T-cell (primary cell): ENCODE results near the gene DOC2A. TPM values are rescaled to one million over a fixed set of nuclear protein-coding genes. Genes with fewer than 3 reads are reported as not detected.

Experiments
- ATAC-seq, 4 experiments: fragments of 200-7000 bp in 3 of 4; fragments of 150-1000 bp in 1 of 4; cut with Tn5 transposase; replicated peaks in 1 of 4; 1 replicate in 3 of 4; 2 replicates in 1 of 4; pipeline ENCODE4 v1.10.0; 2021; ENCODE audit warnings: moderate library complexity in 3 of 4, mild to moderate bottlenecking in 2 of 4, moderate number of reproducible peaks in 1 of 4
- CTCF ChIA-PET, 2 donors: fragments of 300-600 bp; sonication (Branson Sonifier 250); formaldehyde crosslinking; loops; one replicate each; lab custom pipeline; 2022; ENCODE audit warnings: antibody characterized with exemption in 2 of 2; lab: Charles Lee
- POLR2A ChIA-PET, 2 donors: fragments of 300-600 bp; sonication (Branson Sonifier 250); formaldehyde crosslinking; loops; one replicate each; lab custom pipeline; 2022; ENCODE audit warnings: antibody characterized with exemption in 2 of 2; lab: Charles Lee
- DNase-seq, 35 experiments: peaks; one replicate each; pipeline versions ENCODE4 v3.0.0 to v3.0.0-alpha.2; 2013 to 2023
- H3K27ac ChIP-seq: one replicate; pipeline ENCODE4 v1.5.1; 2013; ENCODE audit warnings: low read length
- H3K27me3 ChIP-seq, 2 experiments: replicated peaks in 1 of 2; 1 replicate in 1 of 2; 2 replicates in 1 of 2; pipeline versions ENCODE4 v1.6.1 to v1.7.0; 2013; ENCODE audit warnings: low read length in 1 of 2, mixed read lengths in 1 of 2; ENCODE audit not compliant: control insufficient read depth in 2 of 2, insufficient read depth in 2 of 2; ENCODE audit errors: extremely low read depth in 1 of 2
- H3K36me3 ChIP-seq, 2 donors: 1 replicate in 1 of 2; 2 replicates in 1 of 2; pipeline versions ENCODE4 v1.6.1 to v1.7.0; 2013; ENCODE audit warnings: low read length in 1 of 2; ENCODE audit not compliant: control insufficient read depth in 2 of 2, insufficient read depth in 1 of 2; ENCODE audit errors: extremely low read depth in 1 of 2
- H3K4me1 ChIP-seq, 2 experiments: 1 replicate in 1 of 2; 2 replicates in 1 of 2; pipeline versions ENCODE4 v1.6.1 to v1.7.0; 2013; ENCODE audit warnings: low read length in 2 of 2, mixed read lengths in 1 of 2; ENCODE audit not compliant: insufficient read depth in 2 of 2, control insufficient read depth in 1 of 2; ENCODE audit errors: extremely low read depth in 1 of 2
- H3K4me3 ChIP-seq, 2 donors: 1 replicate in 1 of 2; 2 replicates in 1 of 2; pipeline versions ENCODE4 v1.5.1 to v1.7.0; 2013; ENCODE audit warnings: mild to moderate bottlenecking in 2 of 2, low read length in 1 of 2, moderate library complexity in 1 of 2; ENCODE audit not compliant: control insufficient read depth in 1 of 2; ENCODE audit errors: extremely low read depth in 1 of 2
- H3K9me3 ChIP-seq: 2 replicates; pipeline ENCODE4 v1.7.0; 2013
- H3K27ac Mint-ChIP-seq, 2 donors: one replicate each; pipeline ENCODE4 v1.8.0; 2020 to 2021; ENCODE audit warnings: mild to moderate bottlenecking in 2 of 2, mixed read lengths in 2 of 2
- H3K27me3 Mint-ChIP-seq, 2 donors: one replicate each; pipeline ENCODE4 v1.8.0; 2021 to 2022; ENCODE audit warnings: mixed read lengths in 2 of 2
- H3K36me3 Mint-ChIP-seq: one replicate; pipeline ENCODE4 v1.8.0; 2021; ENCODE audit warnings: mixed read lengths
- H3K4me1 Mint-ChIP-seq, 3 donors: one replicate each; pipeline ENCODE4 v1.8.0; 2020 to 2022; ENCODE audit warnings: mixed read lengths in 3 of 3, mild to moderate bottlenecking in 1 of 3
- H3K4me3 Mint-ChIP-seq, 3 donors: one replicate each; pipeline ENCODE4 v1.8.0; 2020 to 2022; ENCODE audit warnings: mild to moderate bottlenecking in 3 of 3, mixed read lengths in 3 of 3, moderate library complexity in 3 of 3
- H3K9me3 Mint-ChIP-seq, 3 donors: one replicate each; pipeline ENCODE4 v1.8.0; 2020 to 2022; ENCODE audit warnings: mixed read lengths in 3 of 3
- WGBS: methylation state at CpG from one replicate; pipeline ENCODE4 v1.1.5; 2013; ENCODE audit warnings: missing lambda C conversion rate; ENCODE audit not compliant: insufficient coverage; 5-methylcytosine and 5-hydroxymethylcytosine counted together
- total RNA-seq, 35 experiments: library from RNA in 6 of 35; stranded (reverse) in 6 of 35; fragments of 120-200 nt in 1 of 35; gene quantifications; one replicate each; pipeline versions ENCODE4 v1.2.1 to v1.2.4 and lab custom pipeline; 2013 to 2026

DOC2A gene
- total RNA-seq, 5 donors from 2014 or later (not counting 1 experiment from before 2014, with no cell fraction given): 0.15 to 0.38 (median 0.26) TPM; not detected in 1

- H3K4me3 ChIP-seq: no peak overlapping the region
- peaks cover 0 to 14% of the 10 kb centered on the region in 2 experiments for H3K4me1 ChIP-seq
- Mint-ChIP-seq H3K27me3 (peaks cover 0 to 13% of the 10 kb centered on the region in 2 donors), H3K4me1 (peaks cover 4 to 8% (median 5%) of the 10 kb centered on the region in 3 donors), H3K9me3 (no peaks in the 10 kb centered on the region), H3K27ac (no peak overlapping the region), H3K36me3 (peaks cover 7% of the 10 kb centered on the region), H3K4me3 (no peak overlapping the region)
- ChIA-PET POLR2A (no interaction called here), CTCF (interaction anchor here in 1 of 2 donors (0.7 kb wide), 1 partner anchor 1213 kb away, joined by 6 read pairs; no protein-coding TSS in a partner anchor)
- WGBS: no CpG with 5 or more reads among the region's 11 CpGs
- H3K27me3 ChIP-seq: peaks cover 0 to 20% of the 10 kb centered on the region in 2 experiments
- ATAC-seq (peak in 2 of 4 experiments; percentile 6 to 43), DNase-seq (no peak)
- H3K9me3 ChIP-seq: no peaks in the 10 kb centered on the region
- H3K27ac ChIP-seq: no peak overlapping the region
- H3K36me3 ChIP-seq: peaks cover 7 to 26% of the 10 kb centered on the region in 2 donors
Observed at GRCh38 chr16:30004811-30005242, 6.0 kb downstream of the DOC2A start.

GRCh38 chr16:30004424-30004776, 6.4 kb downstream of the DOC2A start:
- Histone ChIP-seq H3K4me3 (no peak overlapping the region), H3K4me1 (peaks cover 0 to 13% of the 10 kb centered on the region in 2 experiments), H3K27ac (no peak overlapping the region), H3K27me3 (peaks cover 0 to 16% of the 10 kb centered on the region in 2 experiments), H3K36me3 (peaks cover 7 to 31% of the 10 kb centered on the region in 2 donors), H3K9me3 (no peaks in the 10 kb centered on the region)
- 91% methylated on average over 15 of the region's 19 CpGs for WGBS
- DNase-seq: no peak
- H3K4me1 Mint-ChIP-seq: peaks cover 6 to 13% (median 7%) of the 10 kb centered on the region in 3 donors
- no peaks in the 10 kb centered on the region for H3K9me3 Mint-ChIP-seq
- H3K27ac Mint-ChIP-seq: no peak overlapping the region
- H3K4me3 Mint-ChIP-seq: no peak overlapping the region
- no peak for ATAC-seq
- peaks cover 0 to 10% of the 10 kb centered on the region in 2 donors for H3K27me3 Mint-ChIP-seq
- H3K36me3 Mint-ChIP-seq: peaks cover 11% of the 10 kb centered on the region
- CTCF ChIA-PET: interaction anchor here (0.7 to 0.9 kb wide), 2 partner anchors 33 to 1213 kb away, joined by 4 to 6 read pairs; no protein-coding TSS in a partner anchor
- POLR2A ChIA-PET: no interaction called here

- Mint-ChIP-seq H3K27ac (peak overlapping the region in 1 of 2 donors; percentile 39), H3K4me1 (peaks cover 9 to 17% (median 11%) of the 10 kb centered on the region in 3 donors), H3K9me3 (no peaks in the 10 kb centered on the region), H3K36me3 (peaks cover 12% of the 10 kb centered on the region), H3K4me3 (no peak overlapping the region), H3K27me3 (peaks cover 0 to 7% of the 10 kb centered on the region in 2 donors)
- H3K4me1 ChIP-seq: peaks cover 0 to 13% of the 10 kb centered on the region in 2 experiments
- H3K4me3 ChIP-seq: no peak overlapping the region
- H3K36me3 ChIP-seq: peaks cover 12 to 33% of the 10 kb centered on the region in 2 donors
- DNase-seq: no peak
- H3K27me3 ChIP-seq: peaks cover 0 to 11% of the 10 kb centered on the region in 2 experiments
- ChIA-PET CTCF (interaction anchor here in 1 of 2 donors (0.9 kb wide), 1 partner anchor 32 kb away, joined by 4 read pairs; no protein-coding TSS in a partner anchor), POLR2A (no interaction called here)
- 95% methylated on average over 10 of the region's 17 CpGs for WGBS
- ATAC-seq: no peak
- H3K27ac ChIP-seq: no peak overlapping the region
- no peaks in the 10 kb centered on the region for H3K9me3 ChIP-seq
Observed at GRCh38 chr16:30003670-30004423, 7.0 kb downstream of the DOC2A start.

GRCh38 chr16:30002614-30003346, 8.0 kb downstream of the DOC2A start:
- Mint-ChIP-seq H3K4me1 (peaks cover 14 to 17% (median 17%) of the 10 kb centered on the region in 3 donors), H3K9me3 (no peaks in the 10 kb centered on the region), H3K27me3 (no peaks in the 10 kb centered on the region), H3K4me3 (no peak overlapping the region), H3K36me3 (peaks cover 19% of the 10 kb centered on the region), H3K27ac (peak overlapping the region in 1 of 2 donors; percentile 39)
- peaks cover 0 to 3% of the 10 kb centered on the region in 2 experiments for H3K27me3 ChIP-seq
- H3K4me3 ChIP-seq: no peak overlapping the region
- DNase-seq: no peak
- CTCF ChIA-PET: interaction anchor here in 1 of 2 donors (0.6 kb wide), 1 partner anchor 897 kb away, joined by 4 read pairs; no protein-coding TSS in a partner anchor
- peaks cover 12 to 36% of the 10 kb centered on the region in 2 donors for H3K36me3 ChIP-seq
- POLR2A ChIA-PET: no interaction called here
- H3K27ac ChIP-seq: no peak overlapping the region
- WGBS: 93% methylated on average over 19 of the region's 19 CpGs
- peaks cover 0 to 14% of the 10 kb centered on the region in 2 experiments for H3K4me1 ChIP-seq
- no peaks in the 10 kb centered on the region for H3K9me3 ChIP-seq
- no peak for ATAC-seq

- Mint-ChIP-seq H3K27ac (no peak overlapping the region), H3K27me3 (no peaks in the 10 kb centered on the region), H3K4me3 (no peak overlapping the region), H3K9me3 (no peaks in the 10 kb centered on the region), H3K4me1 (peaks cover 23 to 30% (median 29%) of the 10 kb centered on the region in 3 donors), H3K36me3 (peaks cover 20% of the 10 kb centered on the region)
- peaks cover 12 to 38% of the 10 kb centered on the region in 2 donors for H3K36me3 ChIP-seq
- no peaks in the 10 kb centered on the region for H3K27me3 ChIP-seq
- POLR2A ChIA-PET: no interaction called here
- no peaks in the 10 kb centered on the region for H3K9me3 ChIP-seq
- DNase-seq: no peak
- ATAC-seq: no peak
- H3K27ac ChIP-seq: no peak overlapping the region
- H3K4me1 ChIP-seq: peaks cover 6 to 26% of the 10 kb centered on the region in 2 experiments
- CTCF ChIA-PET: no interaction called here
- 96% methylated on average over 11 of the region's 33 CpGs for WGBS
- no peak overlapping the region for H3K4me3 ChIP-seq
Observed at GRCh38 chr16:30000735-30001631, 9.8 kb downstream of the DOC2A start.
